GM21619 (cell line): ENCODE data around the gene MSTN.
A peak's percentile ranks its signal among the peaks of the same experiment; 100 is the strongest.
"Not testable (repeated sequence)": the region's sequence is repeated elsewhere in the genome, so short reads cannot be mapped to it uniquely, and the experiment has no call there.

ENCODE experiments used
- ATAC-seq: cut with Tn5 transposase; IDR thresholded peaks from one replicate; pipeline ENCODE4 v1.9.1; 2021; ENCODE audit not compliant: unreplicated experiment

MSTN gene

GRCh38 chr2:190065839-190066238 lies 3.3 kb upstream of the MSTN start:
- ATAC-seq, result no peak

GRCh38 chr2:190063624-190064023 lies 1.1 kb upstream of the MSTN start:
- ATAC-seq, result no peak

DNA sequence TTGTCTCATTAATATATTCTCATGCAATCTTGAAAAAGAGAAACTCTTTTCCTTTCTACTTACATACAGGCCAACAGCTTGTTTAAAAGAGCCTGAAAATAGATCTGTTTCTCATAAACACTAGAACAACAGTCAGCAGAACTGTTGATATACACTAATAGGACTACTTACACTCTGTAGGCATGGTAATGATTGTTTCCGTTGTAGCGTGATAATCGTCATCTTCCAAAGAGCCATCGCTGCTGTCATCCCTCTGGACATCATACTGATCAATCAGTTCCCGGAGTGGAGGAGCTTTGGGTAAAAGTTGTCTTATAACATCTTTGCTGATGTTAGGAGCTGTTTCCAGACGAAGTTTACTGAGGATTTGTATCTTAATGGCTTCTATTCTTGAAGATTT lies 476 bp downstream of the MSTN start:
- no peak for ATAC-seq

DNA sequence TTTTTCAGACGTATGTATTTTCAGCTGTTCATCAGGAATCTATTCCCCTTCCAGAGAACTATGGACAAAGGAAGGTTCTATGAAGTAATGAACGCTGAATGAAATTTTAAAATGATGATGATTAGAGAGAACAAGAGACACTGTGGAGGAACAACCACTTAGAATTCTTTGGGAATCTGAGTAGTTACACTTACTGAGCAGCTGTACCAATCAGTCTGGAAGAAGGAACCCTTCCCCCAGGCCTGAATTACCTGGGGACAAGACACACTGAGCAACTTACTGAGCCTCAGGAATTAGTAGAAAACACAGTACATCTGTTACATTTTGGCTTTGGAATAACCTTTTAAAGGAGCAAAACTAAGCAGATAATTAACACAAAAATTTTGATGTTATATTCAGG lies 1.9 kb downstream of the MSTN start:
- ATAC-seq, result no peak

- ATAC-seq, result no peak
Measured at GRCh38 chr2:190060019-190060418, 2.5 kb downstream of the MSTN start.

GRCh38 chr2:190053426-190053825 lies 9.1 kb downstream of the MSTN start:
- ATAC-seq, result no peak

GRCh38 chr2:190052307-190052706 lies 10.2 kb downstream of the MSTN start:
- no peak for ATAC-seq

DNA sequence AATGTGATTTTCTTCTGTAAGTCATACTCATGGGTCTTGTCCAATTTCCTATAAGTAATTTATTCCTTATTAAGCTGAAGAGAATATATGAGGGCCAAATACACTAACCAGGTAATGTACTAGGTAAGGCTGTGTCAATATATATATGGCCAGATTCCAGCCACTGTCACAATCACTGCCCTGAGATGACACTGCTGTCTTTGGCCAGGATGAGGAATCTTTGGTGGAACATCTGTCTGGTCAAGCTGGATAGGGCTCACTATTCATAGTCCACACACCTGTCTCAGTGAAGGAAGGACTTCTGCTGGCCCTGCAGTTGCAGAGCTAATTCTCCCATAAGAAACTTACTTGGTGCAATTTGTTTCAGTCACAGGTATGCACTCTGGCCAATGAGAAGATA lies 11.3 kb downstream of the MSTN start:
- ATAC-seq, result no peak

- no peak for ATAC-seq
Measured at GRCh38 chr2:190050001-190050400, 12.5 kb downstream of the MSTN start.

DNA sequence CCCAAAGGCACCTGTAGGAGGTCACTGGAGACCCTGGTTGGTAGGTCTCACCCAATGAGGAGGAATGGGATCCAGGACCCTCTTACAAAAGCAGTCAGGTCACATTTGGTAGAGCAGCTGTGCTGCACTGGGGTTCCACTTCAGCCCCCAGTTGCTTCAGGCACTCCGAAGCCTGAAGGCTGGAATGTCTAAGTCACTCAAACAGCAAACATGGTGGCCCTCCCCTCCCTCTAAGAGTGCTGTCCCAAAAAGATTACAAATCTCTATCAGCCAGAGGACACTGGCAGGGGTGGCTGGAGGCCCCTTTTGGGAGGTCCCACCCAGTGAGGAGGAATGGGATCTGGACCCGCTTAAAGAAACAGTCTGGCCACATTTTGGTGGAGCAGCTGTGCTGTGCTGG lies 17.7 kb downstream of the MSTN start:
- no peak for ATAC-seq

DNA sequence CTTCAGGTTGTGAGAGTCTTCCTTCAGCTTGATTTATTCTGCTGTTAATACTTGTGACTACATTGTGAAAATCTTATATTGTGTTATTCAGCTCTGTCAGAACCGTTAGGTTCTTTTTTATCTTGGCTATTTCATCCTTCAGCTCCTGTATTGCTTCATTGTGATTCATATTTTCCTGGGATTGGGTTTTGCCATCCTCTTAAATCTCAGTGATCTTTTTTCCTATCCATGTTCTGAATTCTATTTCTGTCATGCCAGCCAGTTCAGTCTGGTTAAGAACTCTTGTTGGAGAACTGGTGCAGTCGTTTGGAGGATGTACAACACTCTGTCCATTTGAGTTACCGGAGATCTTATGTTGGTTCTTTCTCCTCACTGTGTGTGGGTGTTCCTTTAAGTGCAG lies 19.1 kb downstream of the MSTN start:
- ATAC-seq, result no peak

DNA sequence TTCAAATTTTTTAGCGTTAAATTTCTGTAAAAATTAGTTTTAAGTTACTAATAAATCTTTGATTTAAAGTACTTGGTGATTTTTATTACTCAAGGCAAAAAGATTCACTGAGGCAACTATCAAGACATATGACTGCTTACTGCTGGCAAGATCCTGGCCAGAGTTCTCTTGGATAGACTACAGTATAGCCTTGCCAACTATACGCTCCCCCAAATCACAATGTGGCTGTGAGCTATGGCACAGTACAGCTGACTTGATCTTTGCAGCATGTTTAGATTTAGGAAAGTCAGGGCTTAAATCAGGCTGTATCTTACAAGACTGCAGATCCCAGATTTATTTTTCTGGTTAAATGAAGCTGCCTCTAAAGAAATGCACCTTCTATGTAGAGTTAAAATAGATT lies 26.5 kb downstream of the MSTN start:
- ATAC-seq, result no peak

DNA sequence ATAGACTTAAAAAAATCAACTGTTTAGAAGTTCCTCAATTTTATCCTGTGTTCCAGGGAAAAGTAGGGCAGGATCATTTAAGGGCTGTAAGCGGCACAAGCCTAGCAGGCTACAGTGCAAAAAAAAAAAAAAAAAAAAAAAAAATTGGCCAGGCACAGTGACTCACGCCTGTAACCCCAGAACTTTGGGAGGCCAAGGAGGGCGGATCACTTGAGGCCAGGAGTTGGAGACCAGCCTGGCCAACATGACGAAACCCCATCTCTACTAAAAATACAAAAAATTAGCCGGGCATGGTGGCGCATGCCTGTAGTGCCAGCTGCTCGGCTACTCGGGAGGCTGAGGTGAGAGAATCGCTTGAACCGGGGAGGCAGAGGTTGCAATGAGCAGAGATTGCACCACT lies 28.1 kb downstream of the MSTN start:
- ATAC-seq, result not testable (repeated sequence)

DNA sequence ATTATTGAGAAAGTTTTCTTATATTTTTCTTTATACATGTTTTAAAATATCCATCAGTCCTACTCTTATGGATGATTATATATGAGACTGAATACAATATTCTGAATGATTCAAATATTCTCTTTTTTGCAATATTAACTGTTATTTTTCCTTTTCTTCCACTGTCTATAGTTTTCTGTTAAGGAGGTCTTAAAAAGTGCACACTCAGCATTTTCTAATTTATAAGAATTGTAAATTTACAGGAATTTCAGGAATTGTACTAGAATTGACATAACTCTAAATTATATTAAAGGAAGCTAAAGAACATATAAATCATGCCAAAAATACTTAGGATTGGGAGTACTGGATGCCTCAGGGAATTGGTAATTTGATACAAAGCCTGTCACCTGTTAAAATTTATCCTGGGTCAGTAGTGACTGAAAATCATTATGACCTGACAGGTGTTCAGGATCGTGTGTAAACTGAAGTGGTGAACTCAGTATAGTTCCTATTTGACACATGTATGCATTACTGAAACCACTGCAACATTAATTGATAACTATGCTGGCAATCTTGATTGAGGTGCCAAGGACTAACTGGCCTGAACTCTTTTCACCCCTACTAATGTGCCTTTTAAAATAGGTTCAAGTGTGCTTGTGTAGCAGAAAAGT lies 30.4 kb downstream of the MSTN start:
- ATAC-seq, result no peak

- ATAC-seq, result peak; percentile 79
Measured at GRCh38 chr2:190023860-190024259, 38.7 kb downstream of the MSTN start.

- ATAC-seq, result no peak
Measured at GRCh38 chr2:190020720-190021119, 41.8 kb downstream of the MSTN start.

DNA sequence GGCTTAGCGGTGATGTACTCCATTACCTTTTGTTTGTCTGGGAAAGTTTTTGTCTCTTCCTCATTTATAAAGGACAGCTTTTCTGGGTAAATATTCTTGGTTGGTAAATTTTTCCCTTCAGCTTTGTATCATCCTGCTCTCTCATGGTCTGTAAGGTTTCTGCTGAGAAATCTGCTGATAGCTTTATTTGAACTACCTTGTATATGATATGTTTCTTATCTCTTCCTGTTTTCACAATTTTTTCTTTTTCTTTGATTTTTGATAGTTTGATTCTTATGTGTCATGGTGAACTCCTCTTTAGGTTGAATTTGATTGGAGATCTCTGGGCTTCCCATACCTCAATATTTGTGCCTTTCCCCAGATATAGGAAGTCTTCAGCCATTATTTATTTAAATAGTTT lies 44.7 kb downstream of the MSTN start:
- no peak for ATAC-seq

DNA sequence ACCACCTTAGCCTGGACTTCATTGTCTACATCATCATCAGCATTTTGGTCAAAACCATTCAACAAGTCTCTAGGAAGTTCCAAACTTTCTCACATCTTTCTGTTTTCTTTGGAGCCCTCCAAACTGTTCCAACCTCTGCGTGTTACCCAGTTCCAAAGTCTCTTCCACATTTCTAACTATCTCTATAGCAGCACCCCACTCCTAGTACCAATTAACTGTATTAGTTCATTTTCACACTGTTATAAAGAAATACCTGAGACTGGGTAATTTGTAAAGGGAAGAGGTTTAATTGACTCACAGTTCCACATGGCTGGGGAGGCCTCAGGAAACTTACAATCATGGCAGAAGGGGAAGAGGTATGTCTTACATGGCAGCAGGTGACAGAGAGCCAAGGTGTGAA lies 46.6 kb downstream of the MSTN start:
- ATAC-seq, result not testable (repeated sequence)
